Erythroblast (primary cell): ENCODE data around the gene NFIX.

Source experiments
- GATA1 ChIP-seq: IDR thresholded peaks from 2 replicates; pipeline ENCODE4 v1.6.1; 2011; ENCODE audit warnings: low read depth, mild to moderate bottlenecking, control low read depth, low read length, moderate library complexity
- POLR2A ChIP-seq: IDR thresholded peaks from 2 replicates; pipeline ENCODE4 v1.6.1; 2011; ENCODE audit warnings: mild to moderate bottlenecking, low read length

DNA sequence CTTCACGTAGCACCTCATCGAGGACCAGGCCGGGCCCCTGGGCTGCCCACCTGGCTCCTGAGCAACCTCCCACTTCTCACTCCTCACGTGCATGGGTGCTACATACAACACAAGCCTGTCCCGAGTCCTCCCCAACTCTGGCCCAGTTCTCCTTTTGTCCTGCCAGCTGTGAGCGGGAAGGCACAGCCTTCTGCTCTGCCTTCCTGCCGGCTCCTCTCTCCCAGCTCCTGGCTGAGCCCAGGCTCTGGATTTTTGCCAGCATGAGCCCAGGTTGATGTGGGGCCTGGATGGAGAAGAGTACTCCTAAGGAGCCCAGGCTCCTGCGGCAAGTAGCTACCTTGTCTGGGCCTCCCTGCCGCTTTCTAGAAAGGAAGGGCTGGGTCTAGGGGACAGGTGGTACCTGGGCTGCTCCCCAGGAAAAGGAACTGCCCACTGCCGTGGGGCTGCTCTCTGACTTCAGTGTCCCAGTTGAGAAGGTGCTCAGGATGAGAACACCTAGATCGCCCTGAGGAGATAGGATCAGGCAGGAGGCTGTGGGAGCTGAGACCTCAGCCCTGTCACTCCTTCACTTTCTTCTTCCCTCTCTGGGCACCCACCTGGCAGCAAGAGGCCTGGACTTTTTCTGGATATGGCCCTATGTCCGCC lies 83.7 kb downstream of the NFIX start:
- TF ChIP-seq POLR2A, result no peak
- TF ChIP-seq GATA1, result no peak
